ENCODE measurements around the gene RPAIN. TPM values are rescaled to one million over a fixed set of nuclear protein-coding genes. Genes with fewer than 3 reads are reported as not detected.

Gene RPAIN
- total and polyA plus RNA-seq, 2 experiments from 2014 or later = 69.7 to 115 TPM

- TF ChIP-seq CTCF (conservative IDR thresholded peaks at IDR 0.05; ENCODE audit: low read depth in 2 of 2) (no peak), EZH2phosphoT487 (IDR thresholded peaks at IDR 0.05; ENCODE audit: unreplicated experiment) (no peak), REST (IDR thresholded peaks at IDR 0.05; ENCODE audit: unreplicated experiment) (no peak)
These were observed 61.0 kb downstream of the RPAIN start (continued) for GRCh38 chr17:5480962-5481361.

- H3K9me3 Mint-ChIP-seq = no peaks in the 10 kb centered on the region
- ATAC-seq = no peak
- H3K36me3 ChIP-seq (ENCODE audit: insufficient read depth) = peaks cover 38% of the 10 kb centered on the region
- TF ChIP-seq ZNF331 (CRISPR knock-in tag; IDR thresholded peaks at IDR 0.05; ENCODE audit: low read depth) = no peak
- TF ChIP-seq ETS1 (IDR thresholded peaks at IDR 0.05) = no peak
- TF ChIP-seq STAT1 (IDR thresholded peaks at IDR 0.05; ENCODE audit: unreplicated experiment) = no peak
- TF ChIP-seq CREB1 (CRISPR knock-in tag; IDR thresholded peaks at IDR 0.05; ENCODE audit: low read depth) = no peak
- no peak overlapping the region for H3K27ac ChIP-seq (ENCODE audit: low read depth)
- H3K4me2 ChIP-seq = no peak overlapping the region
- H2AFZ ChIP-seq = no peak overlapping the region
- H3K27me3 ChIP-seq (ENCODE audit: insufficient read depth) = no peaks in the 10 kb centered on the region
- H3K4me1 Mint-ChIP-seq = no peaks in the 10 kb centered on the region
- H3K4me1 ChIP-seq (ENCODE audit: insufficient read depth) = 0 out of 2 replicates have a peak, but pooled peaks cover 8% of the 10 kb centered on the region
- H3K79me2 ChIP-seq (replicated peaks; ENCODE audit: insufficient read depth) = peaks cover 78% of the 10 kb centered on the region
- H3K27me3 Mint-ChIP-seq (ENCODE audit: insufficient read depth, low read depth, poor library complexity) = peaks cover 7% of the 10 kb centered on the region
- DNase-seq (ENCODE audit: low spot score) = no peak
- H3K4me3 Mint-ChIP-seq = no peak overlapping the region
- H3K27ac Mint-ChIP-seq = no peak overlapping the region
- peaks cover 71% of the 10 kb centered on the region for H3K36me3 Mint-ChIP-seq (ENCODE audit: low read depth)
- H3K9me2 ChIP-seq (ENCODE audit: insufficient read depth) = no peaks in the 10 kb centered on the region
- no peak overlapping the region for H3K4me3 ChIP-seq
- H4K20me1 ChIP-seq (replicated peaks; ENCODE audit: insufficient read depth) = peaks cover 8% of the 10 kb centered on the region; the same call in 1 of the 2 replicates
- H3F3A ChIP-seq (replicated peaks; ENCODE audit: low read depth) = no peaks in the 10 kb centered on the region
These were observed 61.5 kb downstream of the RPAIN start for GRCh38 chr17:5481451-5481850.

Other genes with a start within 250 kb of the RPAIN start
- gene ZNF594, start 228.3 kb upstream of the RPAIN start, total RNA-seq (2014; rRNA removed; shearing (Covaris generic)) = 15.6 and 16.2 TPM in 2 replicates
- 5.3 and 7.0 TPM in 2 replicates for gene ZNF594, start 228.3 kb upstream of the RPAIN start, polyA plus RNA-seq (2016; fragmentation: Nextera tagmentation; extraction: Ambion mirVana)
- gene SCIMP, start 185.3 kb upstream of the RPAIN start, total RNA-seq (2014; rRNA removed; shearing (Covaris generic)) = not detected in 2 replicates
- 0.24 and 0.36 TPM in 2 replicates for gene SCIMP, start 185.3 kb upstream of the RPAIN start, polyA plus RNA-seq (2016; fragmentation: Nextera tagmentation; extraction: Ambion mirVana)
- 31.3 and 37.0 TPM in 2 replicates for gene RABEP1, start 137.9 kb upstream of the RPAIN start, total RNA-seq (2014; rRNA removed; shearing (Covaris generic))
- 70.3 and 88.1 TPM in 2 replicates for gene RABEP1, start 137.9 kb upstream of the RPAIN start, polyA plus RNA-seq (2016; fragmentation: Nextera tagmentation; extraction: Ambion mirVana)
- gene NUP88, start 520 bp upstream of the RPAIN start, total RNA-seq (2014; rRNA removed; shearing (Covaris generic)) = 140 and 172 TPM in 2 replicates
- 103 and 110 TPM in 2 replicates for gene NUP88, start 520 bp upstream of the RPAIN start, polyA plus RNA-seq (2016; fragmentation: Nextera tagmentation; extraction: Ambion mirVana)
- 478 and 532 TPM in 2 replicates for gene C1QBP, start 19.0 kb downstream of the RPAIN start, total RNA-seq (2014; rRNA removed; shearing (Covaris generic))
- 671 and 704 TPM in 2 replicates for gene C1QBP, start 19.0 kb downstream of the RPAIN start, polyA plus RNA-seq (2016; fragmentation: Nextera tagmentation; extraction: Ambion mirVana)
- 53.6 and 57.1 TPM in 2 replicates for gene DHX33, start 48.8 kb downstream of the RPAIN start, total RNA-seq (2014; rRNA removed; shearing (Covaris generic))
- gene DHX33, start 48.8 kb downstream of the RPAIN start, polyA plus RNA-seq (2016; fragmentation: Nextera tagmentation; extraction: Ambion mirVana) = 20.3 and 21.1 TPM in 2 replicates
- gene DERL2, start 66.0 kb downstream of the RPAIN start, total RNA-seq (2014; rRNA removed; shearing (Covaris generic)) = 52.2 and 65.0 TPM in 2 replicates
- gene DERL2, start 66.0 kb downstream of the RPAIN start, polyA plus RNA-seq (2016; fragmentation: Nextera tagmentation; extraction: Ambion mirVana) = 91.0 and 113 TPM in 2 replicates
- 22.8 and 25.7 TPM in 2 replicates for gene MIS12, start 66.4 kb downstream of the RPAIN start, total RNA-seq (2014; rRNA removed; shearing (Covaris generic))
- 9.9 and 14.0 TPM in 2 replicates for gene MIS12, start 66.4 kb downstream of the RPAIN start, polyA plus RNA-seq (2016; fragmentation: Nextera tagmentation; extraction: Ambion mirVana)
- 10.3 and 16.2 TPM in 2 replicates for gene NLRP1, start 164.3 kb downstream of the RPAIN start, total RNA-seq (2014; rRNA removed; shearing (Covaris generic))
- 7.6 and 8.9 TPM in 2 replicates for gene NLRP1, start 164.3 kb downstream of the RPAIN start, polyA plus RNA-seq (2016; fragmentation: Nextera tagmentation; extraction: Ambion mirVana)